K562 (cell line): Measurements from ENCODE around the gene GIMAP7. TPM values are rescaled to one million over a fixed set of nuclear protein-coding genes. Genes with fewer than 3 reads are reported as not detected.

ENCODE experiments used
- ATAC-seq: fragments of 200-7000 bp; cut with Tn5 transposase; 3 replicates; pipeline ENCODE4 v1.9.1; 2020; ENCODE audit warnings: moderate library complexity
- BruUV-seq: library from RNA; stranded (reverse); fragments of 400-500 nt; replicated peaks from 2 replicates; lab custom pipeline; 2021; lab: Mats Ljungman, UMichigan
- CTCF ChIA-PET: fragments of 300-600 bp; formaldehyde crosslinking; extraction: SDS; loops from one replicate; lab custom pipeline; 2021; ENCODE audit warnings: low intra/inter-chr PET ratio; lab: Yijun Ruan, JAX
- POLR2A ChIA-PET: fragments of 300-600, 350-650 bp; sonication (Branson Sonifier 250); formaldehyde crosslinking; extraction: SDS; loops from one replicate; lab custom pipeline; 2021; ENCODE audit warnings: antibody characterized with exemption, inconsistent platforms; lab: Yijun Ruan, JAX
- DNase-seq, 4 experiments: peaks; one replicate each; pipeline versions ENCODE4 v3.0.0 to v3.0.0-alpha.2; 2011 to 2018; ENCODE audit warnings: low spot score in 3 of 4, mixed read lengths in 3 of 4; ENCODE audit errors: extremely low read depth in 1 of 4
- FAIRE-seq: peaks from 2 replicates; lab custom pipeline; 2011; peaks lifted over from hg19 to GRCh38; lab: Jason Lieb, UNC
- H2AFZ ChIP-seq: 2 replicates; pipeline ENCODE4 v1.6.0; 2011; ENCODE audit warnings: low read depth, low read length, control low read depth, inconsistent platforms
- H3K27ac ChIP-seq: fragments of 200-600 bp; 3 replicates; pipeline ENCODE4 v1.8.0; 2011; ENCODE audit warnings: low read depth, mild to moderate bottlenecking, control low read depth, inconsistent platforms, low read length, moderate library complexity, mixed read lengths; ENCODE audit errors: extremely low read depth
- H3K27me3 ChIP-seq, 2 experiments: fragments of 300-600 bp in 1 of 2; 2 replicates in 1 of 2; 3 replicates in 1 of 2; pipeline versions ENCODE4 v1.6.0 to v1.8.0; 2011; ENCODE audit warnings: inconsistent platforms in 2 of 2, low read length in 2 of 2, mild to moderate bottlenecking in 1 of 2, mixed read lengths in 1 of 2, moderate library complexity in 1 of 2; ENCODE audit not compliant: control insufficient read depth in 2 of 2, insufficient read depth in 2 of 2
- H3K36me3 ChIP-seq: fragments of 300-600 bp; 3 replicates; pipeline ENCODE4 v1.8.0; 2011; ENCODE audit warnings: mild to moderate bottlenecking, low read length, inconsistent platforms; ENCODE audit not compliant: control insufficient read depth, insufficient read depth
- H3K4me1 ChIP-seq, 2 experiments: fragments of 200-600 bp in 1 of 2; replicated peaks in 1 of 2; 2 replicates in 1 of 2; 3 replicates in 1 of 2; pipeline versions ENCODE4 v1.5.1 to v1.8.0; 2011; ENCODE audit warnings: inconsistent platforms in 2 of 2, low read length in 2 of 2, mild to moderate bottlenecking in 1 of 2, mixed read lengths in 1 of 2, moderate library complexity in 1 of 2; ENCODE audit not compliant: control insufficient read depth in 2 of 2, insufficient read depth in 2 of 2
- H3K4me2 ChIP-seq: 2 replicates; pipeline ENCODE4 v1.6.1; 2011; ENCODE audit warnings: low read length, control low read depth, inconsistent platforms, mixed read lengths; ENCODE audit not compliant: insufficient read depth
- H3K4me3 ChIP-seq: fragments of 200-600 bp; sonication (generic), shearing (Covaris generic); 2 replicates; pipeline ENCODE4 v1.5.1; 2016; ENCODE audit warnings: control low read depth, inconsistent platforms
- H3K79me2 ChIP-seq: fragments of 200-600 bp; 3 replicates; pipeline ENCODE4 v1.8.0; 2011; ENCODE audit warnings: low read length, inconsistent platforms; ENCODE audit not compliant: control insufficient read depth, insufficient read depth
- H3K9ac ChIP-seq, 2 experiments: 2 replicates each; pipeline versions ENCODE4 v1.6.0 to v1.6.1; 2011; ENCODE audit warnings: low read depth in 2 of 2, low read length in 2 of 2, control low read depth in 1 of 2, inconsistent platforms in 1 of 2, mild to moderate bottlenecking in 1 of 2, mixed read lengths in 1 of 2; ENCODE audit not compliant: insufficient read depth in 1 of 2
- H3K9me1 ChIP-seq: one replicate; pipeline ENCODE4 v1.6.0; 2011; ENCODE audit warnings: inconsistent platforms, mild to moderate bottlenecking, low read length, moderate library complexity; ENCODE audit not compliant: control insufficient read depth, insufficient read depth
- H3K9me3 ChIP-seq: replicated peaks from 2 replicates; pipeline ENCODE4 v1.5.1; 2011; ENCODE audit warnings: low read depth, low read length, inconsistent platforms; ENCODE audit not compliant: control insufficient read depth, insufficient read depth
- H4K20me1 ChIP-seq: replicated peaks from 2 replicates; pipeline ENCODE4 v1.6.1; 2011; ENCODE audit warnings: low read length, inconsistent platforms, mixed read lengths; ENCODE audit not compliant: control insufficient read depth, insufficient read depth
- MECOM ChIP-seq: fragments of 250-450 bp; sonication (Bioruptor Pico); IDR thresholded peaks from 2 replicates; pipeline ENCODE4 v1.8.0; 2022; ENCODE audit warnings: inconsistent platforms
- SMARCA5 ChIP-seq: fragments of 450-650 bp; IDR thresholded peaks from 2 replicates; pipeline ENCODE4 v1.6.1; 2016
- UBTF ChIP-seq, 2 experiments: IDR thresholded peaks; 2 replicates each; pipeline ENCODE4 v1.6.1; 2012; ENCODE audit warnings: improper control_type of control experiment in 2 of 2, low read depth in 2 of 2, low read length in 2 of 2, borderline replicate concordance in 1 of 2
- ZNF407 ChIP-seq: fragments of 450-650 bp; IDR thresholded peaks from 2 replicates; pipeline ENCODE4 v1.6.1; 2016; ENCODE audit warnings: low read depth
- ZNF445 ChIP-seq: fragments of 250-450 bp; sonication (Bioruptor Pico); IDR thresholded peaks from 2 replicates; pipeline ENCODE4 v1.4.0; 2020; ENCODE audit warnings: low read depth, mild to moderate bottlenecking, moderate library complexity
- WGBS: fragments of 100-300 bp; shearing (Covaris generic); methylation state at CpG from one replicate; pipeline ENCODE4 v1.1.6; 2016; ENCODE audit warnings: low coverage, mixed read lengths; ENCODE audit not compliant: insufficient coverage; ENCODE audit errors: missing lambda C conversion rate; 5-methylcytosine and 5-hydroxymethylcytosine counted together
- in situ Hi-C: fragments of 300-500 bp; cut with MboI; formaldehyde crosslinking; loops from 4 replicates; pipeline ENCODE4 v1.15.0; 2018; ENCODE audit warnings: inconsistent platforms, mixed read lengths
- intact Hi-C: fragments of 100-400 bp; cut with micrococcal nuclease; formaldehyde crosslinking; loops from 2 replicates; pipeline ENCODE4 v1.14.2; 2022
- polyA plus RNA-seq, 8 experiments: library from polyadenylated mRNA; depleted of rRNA in 4 of 8; stranded (reverse) in 5 of 8; unstranded in 3 of 8; fragments of >200 nt; fragmentation: Nextera tagmentation in 2 of 8; fragmentation: Illumina TruSeq in 1 of 8; extraction: Ambion mirVana in 2 of 8; extraction: Trizol in 1 of 8; gene quantifications; 2 replicates each; pipeline versions ENCODE4 v1.2.1 to v1.2.3, GENCODE V29; 2011 to 2014; ENCODE audit warnings: inconsistent platforms in 1 of 8, missing spikeins in 1 of 8
- total RNA-seq, 7 experiments: library from RNA; depleted of rRNA in 6 of 7; stranded (reverse); fragments of >200 nt in 6 of 7; fragmentation: Illumina TruSeq in 2 of 7; extraction: Trizol in 2 of 7; gene quantifications; 2 replicates each; pipeline versions ENCODE4 v1.2.1 to v1.2.3, GENCODE V29; 2011 to 2021; ENCODE audit warnings: low replicate concordance in 1 of 7
- TF ChIP-seq, protein P1 (sequence below): sonication (generic); formaldehyde crosslinking; IDR thresholded peaks from 2 replicates; pipeline ENCODE4 v1.8.1; 2023; ENCODE audit warnings: mild to moderate bottlenecking, missing genetic modification reagents
- TF ChIP-seq, protein P2 (sequence below): conservative IDR thresholded peaks from 2 replicates; pipeline ENCODE4 v1.6.1; 2011; ENCODE audit warnings: low read depth, mild to moderate bottlenecking, low read length; ENCODE audit not compliant: control insufficient read depth

GIMAP7 gene
- total and polyA plus RNA-seq, 9 of the 15 experiments (the other 6 are each of a cell fraction or from before 2014, with no cell fraction given) = 0.42 TPM; not detected in 8

DNA sequence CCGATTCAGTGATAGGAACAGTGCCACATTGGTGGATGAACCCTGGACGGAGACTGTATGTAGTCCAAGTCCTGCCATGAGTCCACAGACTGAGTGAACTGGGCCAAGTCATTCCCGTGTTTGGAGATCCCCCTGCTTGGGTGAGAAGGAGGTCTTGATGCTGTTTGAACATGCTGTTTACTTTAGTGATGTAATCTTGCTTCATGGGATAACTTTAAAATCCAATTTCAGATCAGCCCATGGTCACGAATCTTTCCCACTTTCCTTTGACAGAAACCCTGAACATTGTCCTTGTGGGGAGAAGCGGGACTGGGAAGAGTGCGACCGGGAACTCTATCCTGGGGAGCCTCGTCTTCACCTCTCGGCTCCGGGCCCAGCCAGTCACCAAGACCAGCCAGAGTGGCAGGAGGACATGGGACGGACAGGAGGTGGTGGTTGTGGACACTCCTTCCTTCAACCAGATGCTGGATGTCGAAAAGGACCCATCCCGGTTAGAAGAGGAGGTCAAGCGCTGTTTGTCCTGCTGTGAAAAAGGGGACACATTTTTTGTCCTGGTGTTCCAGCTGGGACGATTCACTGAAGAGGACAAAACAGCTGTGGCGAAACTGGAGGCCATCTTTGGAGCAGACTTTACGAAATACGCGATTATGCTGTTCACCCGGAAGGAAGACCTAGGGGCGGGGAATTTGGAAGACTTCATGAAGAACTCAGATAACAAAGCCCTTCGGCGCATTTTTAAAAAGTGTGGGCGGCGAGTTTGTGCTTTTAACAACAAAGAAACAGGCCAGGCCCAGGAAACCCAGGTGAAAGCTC is 37.6 kb upstream of the GIMAP7 start:
- intact Hi-C loops (no loop called here), in situ Hi-C loops (no loop called here)
- H3K4me1 ChIP-seq = no peaks in the 10 kb centered on the region; a peak in 1 of 5 replicates
- no peaks in the 10 kb centered on the region for H3K79me2 ChIP-seq
- POLR2A ChIA-PET = no interaction called here
- H3K36me3 ChIP-seq = no peaks in the 10 kb centered on the region
- ATAC-seq (peak; percentile 78), FAIRE-seq (peak; percentile 73), DNase-seq (peak; percentile 30 to 57 (median 49))
- H2AFZ ChIP-seq = peak overlapping the region; percentile 89
- H3K9ac ChIP-seq = no peak overlapping the region
- WGBS = 7% methylated on average over 25 of the region's 25 CpGs
- no peak overlapping the region for H3K4me3 ChIP-seq
- BruUV-seq = no TSS peak
- H3K27me3 ChIP-seq = peaks cover 42 to 59% of the 10 kb centered on the region in 2 experiments
- H3K27ac ChIP-seq = no peak overlapping the region; the same call in 2 of the 3 replicates
- peak overlapping the region; percentile 72 for H3K4me2 ChIP-seq
- no peaks in the 10 kb centered on the region for H3K9me1 ChIP-seq
- no peaks in the 10 kb centered on the region for H4K20me1 ChIP-seq
- CTCF ChIA-PET = no interaction called here
- H3K9me3 ChIP-seq = no peaks in the 10 kb centered on the region
- TF ChIP-seq MECOM (CRISPR knock-in tag) (no peak), ZNF445 (CRISPR knock-in tag) (no peak), SMARCA5 (no peak), UBTF (IDR thresholded peaks at IDR 0.05; ENCODE audit: borderline replicate concordance in 1 of 2, low read depth in 2 of 2, low read length in 2 of 2) (no peak), ZNF407 (peak; percentile 69; the same call in 1 of the 2 replicates)
- TF ChIP-seq, protein P1, sequence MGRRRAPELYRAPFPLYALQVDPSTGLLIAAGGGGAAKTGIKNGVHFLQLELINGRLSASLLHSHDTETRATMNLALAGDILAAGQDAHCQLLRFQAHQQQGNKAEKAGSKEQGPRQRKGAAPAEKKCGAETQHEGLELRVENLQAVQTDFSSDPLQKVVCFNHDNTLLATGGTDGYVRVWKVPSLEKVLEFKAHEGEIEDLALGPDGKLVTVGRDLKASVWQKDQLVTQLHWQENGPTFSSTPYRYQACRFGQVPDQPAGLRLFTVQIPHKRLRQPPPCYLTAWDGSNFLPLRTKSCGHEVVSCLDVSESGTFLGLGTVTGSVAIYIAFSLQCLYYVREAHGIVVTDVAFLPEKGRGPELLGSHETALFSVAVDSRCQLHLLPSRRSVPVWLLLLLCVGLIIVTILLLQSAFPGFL (CRISPR knock-in tag) = no peak
- TF ChIP-seq, protein P2, sequence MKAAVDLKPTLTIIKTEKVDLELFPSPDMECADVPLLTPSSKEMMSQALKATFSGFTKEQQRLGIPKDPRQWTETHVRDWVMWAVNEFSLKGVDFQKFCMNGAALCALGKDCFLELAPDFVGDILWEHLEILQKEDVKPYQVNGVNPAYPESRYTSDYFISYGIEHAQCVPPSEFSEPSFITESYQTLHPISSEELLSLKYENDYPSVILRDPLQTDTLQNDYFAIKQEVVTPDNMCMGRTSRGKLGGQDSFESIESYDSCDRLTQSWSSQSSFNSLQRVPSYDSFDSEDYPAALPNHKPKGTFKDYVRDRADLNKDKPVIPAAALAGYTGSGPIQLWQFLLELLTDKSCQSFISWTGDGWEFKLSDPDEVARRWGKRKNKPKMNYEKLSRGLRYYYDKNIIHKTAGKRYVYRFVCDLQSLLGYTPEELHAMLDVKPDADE = no peak
